HG03025 (cell line): Measurements from ENCODE around the gene GLMN.
"Not testable (repeated sequence)": the region's sequence is repeated elsewhere in the genome, so short reads cannot be mapped to it uniquely, and the experiment has no call there.

Source experiments
- ATAC-seq: cut with Tn5 transposase; IDR thresholded peaks from one replicate; pipeline ENCODE4 v1.9.1; 2021; ENCODE audit warnings: mild to moderate bottlenecking, moderate library complexity; ENCODE audit not compliant: unreplicated experiment, low FRiP score

The GLMN gene

DNA sequence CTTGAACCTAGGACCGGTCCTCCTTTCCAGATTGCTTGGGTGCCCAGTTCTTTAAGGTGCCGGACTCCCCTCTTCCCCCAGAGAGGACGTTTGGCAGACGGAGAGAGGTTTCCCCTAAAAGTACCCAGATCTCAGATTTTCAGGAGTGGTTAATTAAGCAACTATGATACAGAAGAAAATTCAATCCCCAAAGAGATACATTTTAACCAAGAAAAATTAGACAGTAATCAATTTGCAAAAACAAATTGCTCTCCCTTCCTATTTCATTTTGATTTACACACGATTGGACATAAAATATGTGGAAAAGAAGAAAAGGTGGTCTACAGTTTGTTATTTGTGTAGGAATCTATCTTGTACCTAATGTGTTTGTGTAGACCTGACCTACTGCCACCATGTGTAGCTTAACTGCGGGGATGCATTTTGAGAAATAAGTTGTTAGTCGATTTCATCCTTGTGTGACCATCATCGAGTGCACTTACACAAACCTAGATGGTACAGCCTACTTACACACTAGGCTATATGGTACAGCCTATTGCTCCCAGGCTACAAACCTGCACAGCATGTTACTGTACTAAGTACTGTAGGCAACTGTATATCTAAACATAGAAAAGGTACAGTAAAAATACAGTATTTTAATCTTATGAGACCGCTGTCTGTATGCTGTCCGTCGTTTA is 827 bp upstream of the GLMN start:
- no peak for ATAC-seq

DNA sequence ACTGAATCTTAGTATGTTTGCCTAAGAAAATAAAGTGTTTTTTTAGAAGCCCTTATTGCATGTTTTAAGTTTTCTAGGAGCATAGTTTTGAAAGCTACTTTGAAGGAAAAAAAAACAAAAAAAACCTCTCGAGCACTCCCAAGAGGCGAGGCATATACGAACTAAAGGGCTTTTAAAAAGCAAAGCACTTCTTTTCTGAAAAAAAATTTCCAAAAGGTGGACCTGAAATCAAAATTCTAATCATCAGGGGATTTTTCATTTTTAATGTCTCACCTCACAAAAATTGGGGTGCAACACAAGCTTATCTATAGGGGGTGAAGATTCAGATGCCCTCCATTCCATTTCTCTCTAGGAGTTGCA is 594 bp downstream of the GLMN start:
- no peak for ATAC-seq

DNA sequence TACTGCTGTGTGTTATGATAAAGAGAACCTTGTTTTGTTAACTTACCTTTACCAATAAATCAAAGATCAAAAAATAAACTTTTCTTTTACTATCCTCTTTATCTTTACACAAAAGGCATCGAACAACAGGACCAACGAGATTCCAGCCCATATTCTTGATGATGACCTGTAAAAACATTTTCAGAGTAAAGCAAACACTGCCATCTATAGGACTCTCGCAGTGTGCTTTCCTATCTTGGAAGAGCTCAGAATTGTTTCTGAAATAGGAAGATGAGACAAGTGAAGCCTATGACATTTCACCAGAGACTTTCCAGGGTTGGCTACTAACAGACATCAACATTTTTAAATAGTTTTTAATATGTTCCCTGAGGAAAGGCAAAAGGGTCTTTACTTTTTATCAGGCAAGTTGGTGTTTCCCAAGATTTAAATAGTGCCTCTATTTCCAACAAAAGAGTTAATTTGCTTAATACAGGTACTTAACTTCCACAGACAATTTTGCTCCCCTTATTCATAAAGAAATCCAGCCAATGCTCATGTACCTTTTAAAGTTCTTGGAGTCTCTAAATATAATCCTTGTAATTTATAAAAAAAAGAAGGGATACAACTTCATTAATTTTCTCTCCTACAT is 7.3 kb downstream of the GLMN start:
- ATAC-seq = no peak

DNA sequence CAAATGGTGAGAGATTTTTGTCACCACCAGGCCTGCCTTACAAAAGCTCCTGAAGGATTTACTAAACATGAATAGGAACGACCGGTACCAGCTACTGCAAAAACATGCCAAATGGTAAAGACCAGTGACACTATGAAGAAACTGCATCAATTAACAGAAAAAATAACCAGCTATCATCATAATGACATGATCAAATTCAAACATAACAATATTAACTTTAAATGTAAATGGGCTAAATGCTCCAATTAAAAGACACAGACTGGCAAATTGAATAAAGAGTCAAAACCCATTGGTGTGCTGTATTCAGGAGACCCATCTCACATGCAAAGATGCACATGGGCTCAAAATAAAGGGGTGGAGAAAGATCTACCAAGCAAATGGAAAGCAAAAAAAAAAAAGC is 17.4 kb downstream of the GLMN start:
- not testable (repeated sequence) for ATAC-seq

DNA sequence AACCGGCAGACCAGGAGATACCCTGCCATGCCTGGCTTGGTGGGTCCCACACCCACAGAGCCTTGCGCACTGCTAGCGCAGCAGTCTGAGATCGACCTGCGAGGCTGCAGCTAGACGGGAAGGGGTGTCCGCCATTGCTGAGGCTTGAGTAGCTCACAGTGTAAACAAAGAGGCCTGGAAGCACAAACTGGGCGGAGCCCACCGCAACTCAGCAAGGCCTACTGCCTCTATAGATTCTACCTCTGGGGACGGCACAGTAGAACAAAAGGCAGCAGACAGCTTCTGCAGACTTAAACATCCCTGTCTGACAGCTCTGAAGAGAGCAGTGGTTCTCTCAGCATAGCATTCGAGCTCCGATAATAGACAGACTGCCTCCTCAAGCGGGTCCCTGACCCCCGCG is 19.0 kb downstream of the GLMN start:
- not testable (repeated sequence) for ATAC-seq

DNA sequence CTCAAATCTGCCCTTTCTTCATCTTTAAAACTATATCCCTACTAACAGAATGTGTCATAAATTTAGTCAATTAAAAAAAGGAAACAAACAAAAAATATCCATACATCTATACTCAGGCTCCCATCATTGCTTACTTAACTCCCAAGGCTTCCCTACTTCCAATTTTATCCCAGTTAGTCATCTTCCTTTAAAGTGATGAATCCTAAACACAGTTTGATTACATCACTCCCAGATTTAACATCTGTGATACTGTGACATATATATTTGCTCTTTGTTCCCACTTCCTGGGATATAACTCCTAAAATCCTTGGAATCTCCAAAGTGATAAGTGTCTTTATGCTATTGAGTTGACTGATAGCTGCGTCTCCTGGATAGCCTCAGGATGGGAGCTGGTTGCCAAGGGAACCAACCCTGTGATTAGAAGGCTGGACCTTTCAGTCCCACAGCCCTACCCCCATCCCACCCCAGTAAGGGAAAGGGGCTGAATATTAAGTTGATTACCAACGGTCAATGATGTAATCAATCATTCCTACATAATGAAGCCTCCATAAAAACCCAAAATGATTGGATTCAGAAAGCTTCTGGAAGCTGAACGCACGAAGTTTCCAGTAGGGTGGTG is 21.6 kb downstream of the GLMN start:
- ATAC-seq = no peak

DNA sequence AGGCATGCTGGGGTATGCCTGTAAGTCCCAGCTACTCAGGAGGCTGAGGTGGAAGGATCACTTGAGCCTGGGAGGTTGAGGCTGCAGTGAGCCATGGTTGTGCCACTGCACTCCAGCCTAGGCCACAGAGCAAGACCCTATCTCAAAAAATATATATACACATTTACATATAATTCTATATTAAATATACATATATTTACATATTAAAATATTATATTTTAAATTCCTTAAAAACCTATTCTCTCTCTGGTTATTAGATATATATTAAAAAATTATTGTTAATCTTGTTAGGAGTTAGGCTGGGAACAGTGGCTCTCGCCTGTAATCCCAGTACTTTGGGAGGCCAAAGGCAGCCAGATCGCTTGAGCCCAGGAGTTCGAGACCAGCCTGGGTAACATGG is 22.7 kb downstream of the GLMN start:
- no peak for ATAC-seq

DNA sequence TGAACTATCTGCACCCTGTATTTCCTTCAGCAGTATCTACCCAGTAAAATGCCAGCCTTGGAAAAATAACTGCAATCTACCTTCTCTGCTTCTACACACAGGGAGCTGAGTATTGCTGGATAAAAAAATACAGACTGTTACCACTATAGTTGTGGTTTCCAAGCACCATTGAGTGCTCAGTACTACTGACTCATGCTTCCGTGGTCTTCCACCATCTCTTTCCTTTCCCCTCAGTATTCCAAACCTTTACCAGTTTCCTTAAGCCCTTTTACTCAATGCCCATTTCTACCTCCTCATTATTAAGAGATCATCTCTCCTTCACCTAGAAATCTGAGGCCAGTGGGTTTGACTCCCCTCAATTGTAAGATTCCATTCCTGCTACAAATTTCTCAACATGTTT is 23.8 kb downstream of the GLMN start:
- no peak for ATAC-seq

DNA sequence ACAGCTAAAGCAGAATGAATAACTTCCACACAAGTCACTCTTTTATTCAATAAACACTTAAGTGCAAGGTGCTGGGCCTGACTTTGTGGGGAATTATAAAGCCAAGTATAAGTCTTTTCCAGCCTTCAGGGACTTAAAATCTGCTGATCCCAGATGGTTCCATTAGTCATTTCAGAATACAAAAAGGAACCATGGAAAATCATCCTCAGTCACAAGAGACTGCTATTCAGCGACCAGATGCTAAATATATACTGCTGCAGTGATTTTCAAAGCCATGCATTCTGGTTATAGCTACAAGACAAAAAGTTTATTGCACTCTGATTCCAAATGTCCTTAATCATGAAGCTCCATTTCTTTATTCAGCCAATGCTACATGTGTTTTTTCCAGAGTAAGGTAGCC is 25.7 kb downstream of the GLMN start:
- ATAC-seq = no peak

DNA sequence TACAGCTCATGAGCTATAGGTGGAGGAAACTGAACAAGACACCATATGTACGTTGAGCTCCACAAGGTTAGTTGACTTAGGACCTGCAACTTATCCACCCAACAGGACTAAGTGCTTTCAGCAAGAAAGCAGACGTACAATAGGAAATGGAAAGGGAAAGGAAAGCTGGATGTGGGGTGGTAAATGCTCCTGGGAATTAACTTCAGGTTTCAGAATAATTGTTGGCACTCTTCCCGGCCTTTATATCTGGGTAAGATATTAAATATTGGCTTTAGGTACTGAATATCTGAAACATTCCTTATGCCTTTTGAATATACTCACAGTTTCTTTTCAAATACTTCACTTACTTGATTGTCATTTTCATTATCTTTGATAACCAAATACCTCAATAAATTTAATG is 36.3 kb downstream of the GLMN start:
- no peak for ATAC-seq

DNA sequence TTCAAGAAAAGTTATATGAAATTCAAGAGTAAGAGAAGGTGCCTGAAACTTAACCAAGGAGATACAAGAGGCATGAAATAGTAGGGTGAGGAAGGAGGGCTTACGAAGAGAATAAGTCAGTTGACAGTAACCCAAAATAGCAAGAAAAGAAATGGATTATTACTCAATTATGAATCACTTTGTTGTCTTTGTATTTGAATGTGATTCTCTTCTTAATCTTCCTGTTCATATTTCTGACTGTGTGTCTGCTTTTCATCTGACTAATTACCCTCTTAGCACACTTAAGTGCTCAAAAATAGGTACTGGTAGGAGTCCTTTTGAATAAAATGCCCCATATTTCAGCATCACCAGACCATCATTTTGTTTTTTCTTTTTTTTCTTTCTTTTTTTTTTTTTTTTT is 39.4 kb downstream of the GLMN start:
- no peak for ATAC-seq

DNA sequence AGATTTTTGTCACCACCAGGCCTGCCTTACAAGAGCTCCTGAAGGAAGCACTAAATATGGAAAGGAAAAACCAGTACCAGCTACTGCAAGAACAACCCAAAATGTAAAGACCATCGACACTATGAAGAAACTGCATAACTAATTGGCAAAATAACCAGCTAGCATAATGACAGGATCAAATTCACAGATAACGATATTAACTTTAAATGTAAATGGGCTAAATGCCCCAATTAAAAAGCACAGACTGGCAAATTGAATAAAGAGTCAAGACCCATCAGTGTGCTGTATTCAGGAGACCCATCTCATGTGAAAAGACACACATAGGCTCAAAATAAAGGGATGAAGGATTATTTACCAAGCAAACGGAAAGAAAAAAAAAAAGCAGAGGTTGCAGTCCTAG is 44.1 kb downstream of the GLMN start:
- ATAC-seq = not testable (repeated sequence)

DNA sequence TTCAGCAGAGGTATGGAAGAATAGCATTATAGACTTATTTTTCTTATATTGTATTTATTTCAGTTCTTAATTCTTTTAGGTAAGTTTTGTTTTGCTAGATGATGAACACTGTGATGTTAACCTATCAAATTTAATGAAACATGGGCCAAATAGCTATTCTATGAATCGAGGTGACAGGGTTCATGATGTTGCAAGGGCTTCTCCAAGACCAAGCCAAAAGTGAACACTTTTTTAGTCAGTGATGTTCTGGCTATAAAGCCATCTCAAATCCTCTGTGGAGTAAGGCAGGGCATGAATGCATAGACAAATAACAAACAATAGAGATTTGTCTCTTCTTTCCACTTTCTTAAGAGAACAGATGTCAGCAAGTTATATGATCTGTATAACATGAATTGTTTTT is 54.4 kb downstream of the GLMN start:
- ATAC-seq = no peak

DNA sequence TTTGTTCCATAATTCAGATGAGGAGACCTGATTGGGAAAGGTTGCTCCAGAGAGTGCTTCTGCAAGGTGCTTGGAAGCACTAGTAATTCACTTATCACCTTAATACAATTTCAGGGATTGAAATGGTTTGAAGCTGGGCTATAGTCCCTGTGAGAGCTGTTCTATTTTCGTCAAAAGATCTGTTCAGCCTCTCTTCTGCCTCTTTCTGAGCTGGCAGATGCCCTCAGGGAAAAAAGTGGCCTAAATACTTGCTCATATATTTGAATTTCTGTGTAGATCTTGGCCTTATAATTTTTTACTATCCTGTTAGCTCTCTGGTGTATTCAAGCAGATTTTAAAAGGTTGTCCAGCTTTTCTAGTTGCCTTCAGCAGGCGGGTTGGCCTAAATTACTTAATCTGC is 58.8 kb downstream of the GLMN start:
- ATAC-seq = no peak

DNA sequence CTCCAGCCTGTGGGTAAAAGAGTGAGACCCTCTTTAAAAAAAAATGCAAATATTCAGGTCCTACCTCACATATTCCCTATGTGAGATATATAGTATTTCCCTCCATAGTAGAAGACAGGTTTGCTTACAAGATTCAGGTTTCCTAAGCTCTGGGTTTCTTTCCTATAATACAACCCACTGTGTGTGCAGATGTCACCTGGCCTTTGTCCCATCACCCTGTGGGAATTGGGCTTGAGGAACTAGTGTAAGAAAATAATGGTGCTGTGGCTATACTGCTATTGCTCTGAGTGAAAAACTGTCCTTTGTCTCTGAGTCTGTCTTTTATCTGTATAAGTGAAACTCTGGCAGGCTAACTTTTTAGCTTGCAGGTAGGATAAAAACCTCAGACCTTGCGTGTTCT is 68.1 kb downstream of the GLMN start:
- ATAC-seq = no peak

DNA sequence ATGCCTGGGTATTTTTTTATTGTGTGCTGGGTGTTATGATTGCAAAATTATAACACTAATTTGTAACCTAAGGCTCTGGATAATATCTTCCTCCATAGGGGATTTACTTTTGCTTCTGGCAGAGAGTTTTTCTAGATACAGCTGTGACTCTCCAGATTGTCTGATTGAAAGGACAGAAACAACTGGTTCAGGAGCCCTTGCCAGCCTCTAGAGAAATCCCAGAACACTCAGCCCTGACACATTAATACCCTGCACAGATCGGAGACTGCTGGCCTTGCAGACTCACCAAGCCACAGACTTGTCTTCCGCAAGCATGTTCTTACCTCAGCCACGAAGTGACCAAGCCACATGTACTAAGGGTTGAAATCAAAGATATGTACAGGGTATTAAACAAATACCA is 70.4 kb downstream of the GLMN start:
- no peak for ATAC-seq

DNA sequence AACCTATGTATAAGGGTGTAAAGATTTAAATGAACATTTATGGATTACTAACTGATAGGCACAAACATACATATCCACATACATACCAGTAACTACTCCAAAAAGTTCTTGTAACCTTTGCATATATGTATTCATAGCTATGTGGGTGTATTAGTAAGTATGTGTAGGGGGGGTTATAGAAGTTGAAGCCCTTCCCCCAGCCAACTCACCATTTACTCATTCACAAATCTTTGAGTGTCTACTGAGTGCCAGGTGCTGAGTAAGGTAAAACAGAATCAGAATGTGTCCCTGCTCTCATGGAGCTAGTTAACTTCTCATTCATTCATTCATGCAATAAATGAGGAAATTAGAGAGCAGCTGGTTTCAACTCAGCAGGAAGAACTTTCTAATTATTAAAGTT is 79.8 kb downstream of the GLMN start:
- ATAC-seq = no peak

DNA sequence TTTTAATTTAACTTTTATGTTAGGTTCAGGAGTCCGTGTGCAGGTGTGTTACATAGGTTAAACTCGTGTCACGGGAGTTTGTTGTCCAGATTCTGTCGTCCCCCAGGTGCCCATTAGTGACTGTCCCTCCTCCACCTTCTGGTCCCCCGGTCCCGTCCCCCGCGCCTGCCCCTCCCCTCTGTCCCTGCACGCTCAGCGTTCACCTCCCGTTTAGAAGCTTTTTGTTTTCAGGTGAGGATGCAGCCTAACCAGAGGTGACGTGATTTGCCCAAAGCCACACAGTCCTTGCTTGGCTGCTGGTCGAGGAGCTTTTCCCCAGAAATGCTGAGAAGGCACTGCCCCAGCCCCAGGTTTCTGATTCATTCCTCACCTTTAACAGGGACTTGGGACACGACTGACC is 80.2 kb downstream of the GLMN start:
- no peak for ATAC-seq

DNA sequence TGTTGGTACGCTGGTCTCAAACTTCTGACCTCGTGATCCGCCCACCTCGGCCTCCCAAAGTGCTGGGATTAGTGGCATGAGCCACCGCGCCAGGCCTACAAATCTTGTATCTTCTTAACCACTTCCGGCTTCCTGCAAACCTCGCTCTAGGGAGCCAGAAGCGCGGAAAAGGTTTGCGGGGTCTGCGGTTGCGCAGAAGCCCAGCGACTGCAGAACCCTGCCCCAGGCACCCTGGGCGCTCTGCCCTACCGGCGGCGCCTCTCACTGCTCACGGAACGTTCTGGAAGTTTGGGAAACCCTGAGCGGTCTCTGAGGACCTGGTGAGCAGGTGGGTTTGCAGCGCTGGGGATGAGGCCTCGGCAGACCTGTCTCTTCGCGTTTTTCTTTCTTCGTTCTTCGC is 81.1 kb downstream of the GLMN start, which contains the start of gene C1orf146:
Gene C1orf146, plus strand, starts transcription at position 195 of the 400 bp plus-strand sequence. CDS start 13,506 bp downstream, outside the sequence.
- ATAC-seq = no peak

DNA sequence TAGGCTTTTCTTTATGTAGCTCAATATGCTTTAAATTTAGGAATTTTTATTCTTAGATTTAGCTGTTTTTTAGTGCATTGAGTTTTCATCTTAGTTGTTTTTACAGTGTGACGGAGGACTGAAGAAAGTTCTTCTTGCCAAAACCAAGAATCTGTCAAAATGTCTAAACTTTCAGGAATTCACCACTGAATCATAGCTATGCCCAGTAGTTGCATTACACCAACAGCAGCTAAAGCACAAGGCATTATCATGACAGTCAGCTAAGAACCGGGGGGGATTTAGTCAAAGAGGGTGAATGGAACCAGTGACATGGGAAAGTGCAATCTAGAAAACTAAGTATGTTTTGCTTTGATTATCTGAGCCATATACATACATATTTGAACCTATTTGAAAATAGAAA is 87.6 kb downstream of the GLMN start:
- ATAC-seq = no peak

DNA sequence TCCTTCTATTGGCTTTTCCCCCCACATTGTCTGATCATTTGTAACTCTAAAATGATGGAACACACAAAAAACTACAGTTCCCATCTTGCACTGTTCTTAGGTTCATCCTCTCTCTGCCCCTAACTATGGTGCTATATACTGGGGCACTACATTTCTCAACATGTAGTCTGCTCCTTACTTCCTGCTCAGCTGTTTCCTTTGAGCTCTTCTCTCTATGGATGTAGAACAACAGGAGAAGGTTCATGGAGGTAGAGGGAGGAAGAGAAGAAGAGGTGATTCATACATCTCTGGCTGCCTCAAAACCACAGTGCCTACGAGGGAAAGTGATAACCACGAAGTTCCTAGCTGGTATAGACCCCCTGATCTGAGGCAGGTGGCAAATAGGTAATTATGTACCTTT is 88.1 kb downstream of the GLMN start:
- no peak for ATAC-seq

DNA sequence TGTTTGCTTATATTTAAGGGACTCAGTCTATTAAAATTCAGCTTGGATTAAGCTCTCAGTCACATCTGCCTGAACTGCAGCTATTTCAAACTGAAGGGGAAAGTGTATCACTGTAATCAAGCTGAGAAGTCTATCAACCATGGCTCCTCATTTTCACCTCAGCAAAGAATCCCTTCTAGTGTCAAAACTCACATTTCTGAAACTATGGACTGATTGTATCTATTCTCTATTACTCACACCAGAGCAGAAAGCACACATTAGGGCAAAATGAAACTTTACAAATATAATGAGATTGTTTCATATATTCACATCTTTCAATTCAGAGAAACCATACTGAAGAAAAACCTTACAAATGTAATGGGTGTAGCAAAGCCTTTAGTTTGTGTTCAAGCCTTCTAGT is 95.7 kb downstream of the GLMN start:
- no peak for ATAC-seq
